Right hindlimb (tissue), 1 donor: ENCODE measurements around the gene MAPK8IP1.
"Not testable (repeated sequence)": the region's sequence is repeated elsewhere in the genome, so short reads cannot be mapped to it uniquely, and the experiment has no call there.

ENCODE experiments used
- DNase-seq: peaks from one replicate; pipeline ENCODE4 v3.0.0-alpha.2; 2018

Gene MAPK8IP1

GRCh38 chr11:45892856-45893255 lies 7.4 kb downstream of the MAPK8IP1 start:
- no peak for DNase-seq

GRCh38 chr11:45894555-45895247 lies 9.2 kb downstream of the MAPK8IP1 start:
- DNase-seq: no peak

- DNase-seq: no peak
Measured at GRCh38 chr11:45895553-45896259, 10.3 kb downstream of the MAPK8IP1 start.

- DNase-seq: peak; percentile 81
Measured at GRCh38 chr11:45896422-45896984, 11.1 kb downstream of the MAPK8IP1 start.

GRCh38 chr11:45897556-45897955 lies 12.1 kb downstream of the MAPK8IP1 start:
- DNase-seq: no peak

GRCh38 chr11:45899086-45899447 lies 13.6 kb downstream of the MAPK8IP1 start:
- no peak for DNase-seq

- peak; percentile 93 for DNase-seq
Measured at GRCh38 chr11:45899448-45900174, 14.2 kb downstream of the MAPK8IP1 start.

- not testable (repeated sequence) for DNase-seq
Measured at GRCh38 chr11:45900175-45900800, 14.8 kb downstream of the MAPK8IP1 start.

- DNase-seq: no peak
Measured at GRCh38 chr11:45900916-45901617, 15.6 kb downstream of the MAPK8IP1 start.

GRCh38 chr11:45901626-45902025 lies 16.2 kb downstream of the MAPK8IP1 start:
- no peak for DNase-seq

- no peak for DNase-seq
Measured at GRCh38 chr11:45902452-45903380, 17.3 kb downstream of the MAPK8IP1 start.

- no peak for DNase-seq
Measured at GRCh38 chr11:45904309-45904915, 19.0 kb downstream of the MAPK8IP1 start.

- no peak for DNase-seq
Measured at GRCh38 chr11:45905095-45905494, 19.6 kb downstream of the MAPK8IP1 start.

GRCh38 chr11:45905576-45905975 lies 20.1 kb downstream of the MAPK8IP1 start:
- not testable (repeated sequence) for DNase-seq

- DNase-seq: no peak
Measured at GRCh38 chr11:45906096-45906682, 20.7 kb downstream of the MAPK8IP1 start.

GRCh38 chr11:45906965-45907611 lies 21.6 kb downstream of the MAPK8IP1 start, which contains the start of gene FREY1:
Gene FREY1 (minus strand): TSS chr11:45907271. CDS start chr11:45907245, 26 bp downstream.
- no peak for DNase-seq

- DNase-seq: no peak
Measured at GRCh38 chr11:45907911-45908370, 22.5 kb downstream of the MAPK8IP1 start.

- DNase-seq: no peak
Measured at GRCh38 chr11:45909594-45910475, 24.4 kb downstream of the MAPK8IP1 start.
